Fibroblast of upper back skin (primary cell): ENCODE measurements around the gene CIITA.
"Not testable (repeated sequence)": the region's sequence is repeated elsewhere in the genome, so short reads cannot be mapped to it uniquely, and the experiment has no call there.

ENCODE experiments used
- DNase-seq: peaks from one replicate; pipeline ENCODE4 v3.0.0-alpha.2; 2013

CIITA gene

DNA sequence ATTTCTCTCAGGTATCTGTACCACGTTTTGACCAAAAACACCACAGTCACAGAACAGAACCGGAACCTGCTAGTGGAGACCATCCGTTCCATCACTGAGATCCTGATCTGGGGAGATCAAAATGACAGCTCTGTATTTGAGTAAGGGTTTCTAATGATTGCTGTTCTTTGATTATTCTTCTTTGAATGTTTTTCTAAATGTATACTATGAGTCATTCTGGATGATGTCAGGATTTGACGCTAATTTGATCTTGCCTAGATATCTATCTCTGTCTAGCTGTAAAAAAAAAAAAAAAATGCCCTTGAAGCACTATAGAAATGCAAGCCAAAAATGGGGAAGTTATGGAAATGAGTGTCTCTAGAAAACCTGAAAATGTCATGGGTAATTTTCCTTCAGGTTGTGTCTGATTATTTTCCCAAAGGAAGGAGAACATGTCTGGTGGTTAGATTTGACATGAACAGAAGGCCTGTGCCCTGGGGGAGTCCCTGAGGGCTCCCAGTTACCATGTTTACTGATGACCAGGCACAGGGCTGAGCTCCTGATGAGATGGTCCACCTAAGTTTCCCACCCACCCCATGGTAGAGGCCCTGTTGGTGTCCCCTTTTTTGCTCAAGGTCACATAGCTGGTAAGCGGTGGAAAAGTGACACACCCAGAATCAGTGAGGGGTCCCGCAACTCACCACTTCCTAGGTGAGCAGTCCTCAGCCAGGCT lies 80.9 kb downstream of the CIITA start:
- DNase-seq = no peak

DNA sequence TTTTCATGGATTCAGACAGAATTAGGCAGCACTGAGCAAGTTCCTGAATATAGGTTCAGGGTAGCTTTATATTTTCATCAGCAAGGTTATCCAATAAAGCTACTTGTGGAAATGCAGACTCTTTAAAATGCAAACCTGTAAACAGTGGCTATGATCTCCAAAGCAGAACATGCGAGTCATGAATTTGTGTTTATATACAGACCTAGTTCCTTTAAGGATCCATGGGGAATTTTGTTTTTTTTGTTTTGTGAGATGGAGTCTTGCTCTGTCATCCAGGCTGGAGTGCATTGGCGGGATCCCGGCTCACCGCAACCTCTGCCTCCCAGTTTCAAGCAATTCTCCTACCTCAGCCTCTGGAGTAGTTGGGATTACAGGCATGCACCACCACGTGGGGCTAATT lies 82.2 kb downstream of the CIITA start:
- no peak for DNase-seq

DNA sequence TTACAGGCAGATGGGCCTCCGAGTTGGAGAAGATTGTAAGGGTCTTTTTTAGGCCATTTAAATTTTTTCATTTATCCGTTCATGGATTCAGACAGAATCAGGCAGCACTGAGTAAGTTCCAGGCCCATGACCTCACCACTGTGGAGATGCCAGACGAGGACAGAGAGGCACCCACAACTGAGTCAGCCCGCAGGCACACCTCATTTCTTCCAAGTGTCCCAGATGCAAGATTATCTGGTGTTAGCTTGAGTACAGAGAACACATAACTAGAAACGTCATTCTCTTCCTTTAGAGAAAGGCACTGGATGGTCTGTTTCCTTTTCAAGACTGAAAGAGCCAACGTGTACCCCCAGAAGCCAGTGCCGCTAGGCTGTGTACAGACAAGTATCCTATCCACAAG lies 84.2 kb downstream of the CIITA start:
- DNase-seq = peak; percentile 68

DNA sequence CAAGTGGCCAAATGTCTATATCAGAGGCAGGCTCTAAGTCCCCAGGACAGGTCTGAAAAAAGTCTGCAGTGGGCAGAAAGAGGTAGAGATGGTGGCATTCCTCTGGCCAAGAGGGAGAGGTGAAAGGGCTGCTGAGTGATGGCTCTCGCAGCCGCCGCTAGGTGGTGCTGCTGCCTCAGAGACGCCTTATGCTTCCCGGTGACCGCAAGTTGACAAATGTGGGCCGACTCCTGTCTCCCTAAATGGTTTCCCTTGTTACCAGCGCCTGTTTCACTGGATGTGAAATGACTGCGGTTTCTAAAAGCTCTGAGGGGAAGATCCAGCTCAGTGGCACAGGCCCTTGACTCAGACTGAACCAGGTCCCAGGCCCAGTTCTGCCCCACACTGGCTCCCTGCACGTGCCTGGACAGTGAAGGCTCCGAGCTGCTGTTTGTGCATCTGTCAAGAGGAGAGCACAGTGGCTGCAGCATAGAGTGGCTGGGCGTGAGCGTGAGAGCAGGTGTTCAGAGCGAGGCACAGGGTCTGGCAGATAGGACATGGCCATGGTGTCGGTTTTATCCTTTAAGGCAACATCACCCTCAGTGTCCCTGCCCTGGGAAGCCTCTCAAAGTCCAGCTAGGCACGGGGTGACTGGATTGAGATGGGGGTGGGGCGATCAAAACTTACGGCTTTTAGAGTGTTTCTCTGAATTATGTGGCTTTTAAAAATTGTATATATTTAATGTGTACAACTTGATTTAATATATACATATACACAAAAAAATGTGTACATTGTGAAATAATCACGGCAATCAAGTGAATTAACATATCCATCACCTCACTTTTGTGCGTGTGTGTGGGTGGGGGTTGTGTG lies 87.3 kb downstream of the CIITA start:
- DNase-seq = peak; percentile 82

DNA sequence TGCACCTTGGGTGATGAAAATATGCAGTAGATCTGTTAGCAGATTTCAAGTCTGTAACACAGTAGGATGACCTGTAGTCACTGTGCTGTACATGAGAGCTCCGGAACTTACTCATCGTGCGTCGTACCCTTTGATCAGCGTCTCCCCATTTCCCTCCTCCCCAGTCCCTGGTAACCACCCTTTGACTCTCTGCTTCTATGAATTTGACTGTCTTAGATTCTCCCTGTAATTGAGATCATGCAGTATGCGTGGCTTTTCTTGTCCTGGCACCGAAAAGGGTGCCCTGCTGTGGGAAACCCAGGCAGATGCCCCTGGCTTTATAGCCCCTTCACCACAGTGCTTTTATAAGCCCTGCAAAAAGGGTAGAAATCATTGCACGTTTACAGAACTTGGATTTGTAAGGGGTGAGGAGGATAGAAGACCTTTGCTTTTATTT lies 87.9 kb downstream of the CIITA start:
- DNase-seq = no peak

DNA sequence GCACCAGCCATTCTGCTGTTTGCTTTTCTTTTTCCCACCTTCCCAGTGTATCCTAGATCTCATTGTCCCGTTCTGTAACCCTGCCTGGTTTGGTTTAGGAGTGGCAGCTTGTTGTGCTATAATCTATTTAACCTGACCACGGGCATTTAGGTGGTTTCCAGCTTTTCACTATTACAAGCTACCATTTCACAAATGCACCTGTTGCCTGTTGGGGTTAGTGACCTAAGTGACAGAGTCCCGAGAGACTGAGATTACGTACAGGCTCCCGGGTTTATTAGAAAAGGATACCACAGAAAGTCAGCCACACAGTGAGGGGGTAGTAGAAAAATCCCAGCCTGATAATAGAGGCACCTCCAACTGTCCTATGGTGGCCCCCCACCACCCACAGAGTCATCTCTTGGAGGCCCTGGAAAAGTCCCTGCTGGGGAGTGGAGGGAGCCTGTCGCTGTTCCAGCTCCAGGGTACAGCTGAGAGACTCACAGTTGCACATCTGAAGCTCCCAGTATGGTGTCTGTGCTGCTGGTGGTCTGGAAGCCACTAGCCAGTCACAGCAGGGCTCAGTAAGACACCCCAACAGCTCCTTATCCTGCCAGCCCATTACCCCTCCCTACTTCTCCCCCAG lies 88.5 kb downstream of the CIITA start:
- no peak for DNase-seq

DNA sequence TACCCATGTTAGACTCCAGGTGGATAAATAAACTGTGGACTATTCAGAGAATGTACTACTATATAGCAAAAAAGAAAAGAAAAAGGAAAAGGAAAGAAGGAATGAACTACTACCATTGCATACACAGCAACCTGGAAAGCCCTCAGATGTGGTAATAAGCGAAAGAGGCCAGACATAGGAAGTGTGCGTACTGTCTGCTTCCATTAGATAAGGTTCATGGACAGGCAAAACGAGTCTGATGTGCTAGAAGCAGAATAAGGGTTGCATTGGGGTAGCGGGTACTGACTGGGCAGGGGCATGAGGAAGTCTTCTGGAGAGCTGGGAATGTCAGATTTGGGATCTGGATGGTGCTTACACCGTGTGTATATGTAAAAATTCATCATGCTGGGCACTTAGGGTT lies 89.1 kb downstream of the CIITA start:
- no peak for DNase-seq

DNA sequence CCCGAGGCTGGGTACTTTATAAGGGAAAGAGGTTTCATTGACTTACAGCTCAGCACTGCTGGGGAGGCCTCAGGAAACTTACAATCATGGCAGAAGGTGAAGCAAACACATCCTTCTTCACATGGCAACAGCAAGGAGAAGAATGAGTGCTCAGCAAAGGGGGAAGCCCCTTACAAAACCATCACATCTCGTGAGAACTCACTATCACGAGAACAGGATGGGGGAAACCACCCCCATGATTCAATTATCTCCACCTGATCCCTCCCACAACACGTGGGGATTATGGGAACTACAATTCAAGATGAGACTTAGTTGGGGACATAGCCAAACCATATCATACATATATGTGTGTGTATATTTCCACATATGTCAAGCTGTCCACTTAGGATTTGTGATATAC lies 89.6 kb downstream of the CIITA start:
- not testable (repeated sequence) for DNase-seq

DNA sequence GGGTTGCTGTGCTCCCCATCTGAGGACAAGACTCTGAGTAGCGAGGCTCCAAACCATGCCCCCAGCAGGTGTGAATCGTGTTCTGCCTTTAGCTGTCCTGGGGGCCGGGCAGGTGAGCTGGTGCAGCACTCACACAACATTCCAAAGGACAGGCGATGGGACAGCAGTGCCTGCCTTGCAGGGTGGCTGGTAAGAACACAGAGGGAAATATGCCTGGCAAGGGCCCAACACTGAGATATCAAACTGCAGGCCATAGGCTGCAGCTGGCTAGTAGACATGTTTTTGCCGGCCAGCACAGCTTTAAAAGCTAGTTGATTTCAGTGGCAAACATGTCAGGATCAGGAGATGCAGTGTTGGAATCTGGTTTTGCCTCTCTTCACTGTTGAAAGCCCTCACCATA lies 91.0 kb downstream of the CIITA start:
- no peak for DNase-seq

DNA sequence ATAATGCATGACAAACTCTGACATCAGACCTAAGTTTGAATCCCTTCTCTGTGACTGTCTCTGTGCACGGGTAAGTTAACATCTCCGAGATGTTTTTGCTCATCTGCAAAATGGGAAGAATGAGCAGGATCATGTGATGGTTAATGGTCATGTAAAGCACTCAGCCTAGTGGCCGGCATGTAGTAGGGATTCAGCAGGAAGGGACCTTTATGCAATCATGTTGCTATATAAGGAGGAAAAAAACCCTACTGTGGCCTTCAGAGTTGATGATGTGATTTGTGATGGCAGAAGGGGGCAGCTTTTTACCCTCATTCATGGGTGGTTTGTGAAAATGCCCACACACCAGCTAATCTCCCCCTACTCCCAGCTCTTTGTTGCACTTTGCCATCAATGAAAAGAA lies 91.5 kb downstream of the CIITA start:
- DNase-seq = no peak

DNA sequence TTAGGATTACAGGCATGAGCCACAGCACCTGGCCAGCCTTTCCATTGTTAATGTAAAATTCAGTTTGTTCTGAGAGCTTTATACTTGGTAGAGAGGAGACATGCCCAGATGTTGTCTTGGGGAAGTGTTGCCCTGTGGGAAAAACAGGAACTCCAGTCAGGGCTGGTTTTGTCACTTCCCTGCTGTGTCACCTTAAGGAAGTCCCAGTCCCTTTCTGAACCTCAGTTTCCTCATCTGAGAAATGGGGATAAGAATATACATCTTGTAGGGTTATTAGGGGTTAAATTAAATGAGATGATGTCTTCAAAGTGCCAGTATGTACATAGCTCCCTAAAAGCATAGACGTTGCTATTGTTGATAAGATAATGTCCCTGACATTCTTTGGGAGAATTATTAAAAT lies 92.6 kb downstream of the CIITA start:
- no peak for DNase-seq

DNA sequence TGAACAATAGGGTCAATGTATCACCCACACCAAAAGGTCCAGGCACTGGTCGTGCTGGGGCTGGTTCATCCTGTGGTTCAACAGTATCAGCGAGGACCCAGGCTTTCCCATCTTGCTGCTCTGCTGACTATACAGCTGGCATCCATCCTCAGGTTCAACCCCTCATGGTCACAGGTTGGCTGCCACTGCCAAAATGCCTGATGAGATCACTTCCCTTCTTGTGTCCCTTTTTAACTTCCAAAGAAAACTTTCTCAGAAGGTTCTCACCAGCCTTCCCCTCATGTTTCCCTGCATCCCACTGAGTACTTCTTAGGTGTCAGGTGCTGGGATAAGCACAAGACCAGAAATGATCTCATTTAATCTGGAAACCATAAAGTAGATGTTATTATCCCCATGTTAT lies 93.1 kb downstream of the CIITA start:
- DNase-seq = no peak

DNA sequence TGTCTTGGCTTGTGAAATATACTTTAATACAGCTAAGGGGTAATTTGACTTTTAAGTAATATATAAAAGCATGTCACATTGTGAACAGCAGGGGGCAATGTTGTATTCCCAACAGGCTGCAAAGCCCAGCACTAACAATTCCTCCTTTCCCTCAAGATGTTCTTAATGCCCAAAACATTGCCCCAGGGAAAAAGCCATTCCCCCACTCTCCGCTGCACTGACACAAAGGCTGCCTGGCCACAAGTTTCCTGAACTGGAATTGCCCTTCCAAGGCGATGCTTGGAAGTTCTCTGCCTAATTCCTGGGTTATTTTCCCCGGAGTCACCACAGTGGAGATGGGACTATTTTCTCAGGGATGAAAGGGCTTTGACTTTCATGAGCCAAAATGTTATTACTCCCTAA lies 94.6 kb downstream of the CIITA start:
- peak; percentile 89 for DNase-seq

DNA sequence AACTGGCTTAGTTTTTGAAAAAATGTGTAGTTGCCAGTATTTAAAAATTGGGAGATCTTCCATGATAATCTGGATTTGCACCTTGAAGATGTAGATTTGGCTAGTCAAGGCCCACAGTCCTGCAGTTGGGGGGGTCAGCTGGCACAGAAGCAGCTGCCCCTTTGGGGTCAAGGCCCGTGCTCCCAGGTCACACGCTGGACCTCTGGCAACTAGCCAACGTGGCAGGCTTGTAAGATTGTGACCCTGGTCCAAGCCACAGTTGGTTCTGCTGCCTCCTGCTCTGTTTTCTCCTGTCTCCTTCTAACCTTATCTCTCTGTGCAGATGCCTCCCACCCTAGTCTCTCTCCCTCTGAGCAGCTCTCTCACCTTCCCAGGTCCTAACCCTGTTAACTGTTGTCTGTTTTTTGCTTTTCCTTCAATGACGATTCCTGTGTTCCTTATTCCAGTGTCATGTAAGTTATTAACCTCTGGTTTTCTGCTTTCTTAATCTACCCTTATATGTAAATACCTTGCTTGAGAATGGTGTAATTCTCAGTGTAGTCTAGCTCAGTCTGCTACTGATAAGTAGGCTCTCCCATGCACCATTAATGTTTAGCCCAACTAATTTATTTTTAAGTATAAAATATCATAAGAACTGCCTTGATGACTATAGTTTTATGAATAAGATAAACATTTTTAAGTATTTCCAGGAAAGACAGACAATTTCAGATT lies 95.3 kb downstream of the CIITA start:
- no peak for DNase-seq

DNA sequence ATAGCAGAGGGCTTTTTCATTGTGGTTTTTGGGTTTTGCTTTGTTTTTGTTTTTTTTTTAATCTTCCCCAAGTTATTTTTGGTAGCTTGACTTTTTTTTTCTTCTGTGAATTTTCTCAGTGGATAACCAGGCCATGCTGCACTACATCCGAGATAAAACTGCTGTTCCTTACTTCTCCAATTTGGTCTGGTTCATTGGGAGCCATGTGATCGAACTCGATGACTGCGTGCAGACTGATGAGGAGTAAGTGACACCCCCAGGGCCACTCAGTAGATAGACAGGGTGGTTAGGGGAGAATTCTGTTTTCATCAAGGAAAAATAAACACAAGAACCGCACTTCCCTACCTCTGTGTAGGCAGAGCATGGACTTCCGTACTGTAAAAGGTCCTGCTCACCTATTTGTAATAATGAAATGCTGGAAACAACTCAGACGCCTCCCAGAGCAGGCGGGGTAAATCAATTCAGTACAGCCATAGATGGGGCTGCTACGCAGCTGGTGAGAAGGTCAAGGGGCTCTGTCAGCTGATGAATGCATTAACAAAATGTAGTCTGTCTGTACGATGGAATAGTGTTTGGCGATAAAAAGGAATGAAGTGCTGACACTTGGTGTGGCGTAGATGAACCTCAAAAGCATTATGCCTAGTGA lies 95.9 kb downstream of the CIITA start:
- DNase-seq = no peak

DNA sequence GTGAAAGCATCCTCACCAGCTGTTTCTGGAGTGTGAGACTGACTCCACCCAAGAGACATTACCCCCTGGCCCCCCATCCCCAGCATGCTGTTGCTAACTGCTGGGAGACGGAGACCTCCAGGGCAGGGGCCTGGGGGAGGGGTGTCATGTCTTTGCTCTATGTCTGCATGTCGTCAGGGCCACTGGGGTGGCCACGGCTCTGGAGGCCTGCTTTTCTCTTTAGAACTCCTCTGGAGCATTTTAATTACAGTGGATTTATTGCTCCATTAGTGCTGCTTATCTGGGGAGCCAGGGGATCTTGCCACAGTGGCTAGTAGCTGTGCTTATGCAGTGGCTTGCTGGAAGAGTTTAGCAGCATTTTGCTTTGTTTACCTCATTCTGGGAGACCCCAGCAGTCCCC lies 99.6 kb downstream of the CIITA start:
- no peak for DNase-seq

DNA sequence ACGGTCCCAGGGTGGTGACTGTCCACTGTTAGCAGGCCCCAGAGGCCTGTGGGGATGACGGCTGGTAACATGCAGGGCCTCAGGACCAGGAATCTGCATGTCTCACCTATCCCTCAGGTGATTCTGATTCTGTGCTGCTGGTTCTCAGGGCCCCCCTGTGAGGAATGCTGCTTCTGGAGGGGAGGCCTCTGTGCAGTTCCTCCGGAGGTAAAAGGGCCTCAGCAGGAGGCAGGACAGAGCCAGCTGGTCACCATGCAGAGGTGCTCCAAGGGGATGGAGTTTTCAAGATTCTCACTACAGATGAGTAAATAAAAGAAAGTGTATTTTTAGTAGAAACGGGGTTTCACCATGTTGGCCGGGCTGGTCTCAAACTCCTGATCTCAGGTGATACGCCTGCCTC lies 101.1 kb downstream of the CIITA start:
- no peak for DNase-seq

DNA sequence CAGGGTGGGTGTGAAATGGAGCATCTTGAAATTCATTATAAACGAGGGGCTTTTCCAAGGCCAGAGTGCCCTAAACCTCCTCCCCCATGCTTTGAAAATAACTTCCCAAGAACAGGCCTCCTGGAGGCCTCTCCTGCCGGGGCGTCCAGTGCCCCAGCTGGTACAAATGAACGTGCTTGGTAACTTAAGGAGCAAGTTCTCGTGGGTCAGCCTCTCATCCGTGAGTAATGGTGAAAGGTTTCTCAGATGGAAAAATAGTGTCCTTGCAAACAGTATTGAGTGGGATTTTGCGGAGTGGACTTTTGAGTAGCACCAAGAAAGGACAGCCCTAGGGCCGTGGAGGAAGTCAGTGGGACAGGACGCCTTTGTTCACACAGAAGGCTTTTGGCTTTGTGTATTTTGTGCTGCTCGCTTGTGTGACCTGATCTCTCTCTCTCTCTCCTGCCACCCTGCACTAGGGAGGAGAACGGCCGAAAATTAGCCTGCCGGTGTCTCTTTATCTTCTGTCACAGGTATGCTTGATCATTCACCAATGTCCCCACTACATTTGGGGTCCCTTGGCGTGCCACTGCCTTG lies 102.0 kb downstream of the CIITA start:
- no peak for DNase-seq

DNA sequence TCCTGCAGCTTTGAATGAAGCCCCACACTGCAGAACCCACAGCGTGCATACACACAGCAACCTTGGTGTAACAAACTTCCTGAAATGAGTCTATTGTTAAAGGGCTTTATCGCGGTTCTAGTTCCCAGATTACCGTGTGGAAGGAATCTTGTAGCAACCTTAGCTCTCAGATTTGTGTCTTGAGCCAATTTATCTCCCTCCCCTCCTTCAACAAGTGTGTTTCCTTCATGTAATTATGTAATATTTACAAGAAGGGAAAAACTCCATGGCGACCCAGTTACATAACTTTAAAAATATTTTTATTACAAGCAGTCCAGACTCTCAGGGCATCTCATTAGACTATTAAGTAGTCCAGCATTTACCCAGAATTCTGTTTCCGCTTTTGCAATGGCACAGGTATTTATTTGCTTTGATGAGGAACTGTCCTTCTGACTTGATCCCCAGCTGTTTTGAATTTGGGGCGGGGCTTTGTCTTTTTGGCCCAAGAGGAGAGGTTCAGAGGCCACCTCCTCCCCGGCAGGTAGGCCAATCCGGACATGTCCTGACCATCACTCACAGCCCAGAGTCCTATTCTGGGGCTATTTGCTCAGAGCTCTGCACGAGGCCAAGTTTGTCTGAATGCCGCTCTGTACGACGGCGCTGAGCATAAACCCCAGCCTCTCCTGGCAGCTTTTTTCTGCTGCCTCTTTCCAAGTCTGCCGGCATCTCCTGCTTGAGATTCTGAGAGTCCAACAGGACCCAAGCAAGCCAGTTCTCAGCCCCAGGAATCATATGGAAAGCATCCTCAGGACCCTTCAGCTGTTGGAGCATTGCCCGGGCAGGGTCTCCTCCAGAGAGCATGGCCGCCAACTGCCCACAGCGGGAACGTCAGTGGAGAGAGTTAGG lies 103.0 kb downstream of the CIITA start:
- DNase-seq = peak; percentile 22

DNA sequence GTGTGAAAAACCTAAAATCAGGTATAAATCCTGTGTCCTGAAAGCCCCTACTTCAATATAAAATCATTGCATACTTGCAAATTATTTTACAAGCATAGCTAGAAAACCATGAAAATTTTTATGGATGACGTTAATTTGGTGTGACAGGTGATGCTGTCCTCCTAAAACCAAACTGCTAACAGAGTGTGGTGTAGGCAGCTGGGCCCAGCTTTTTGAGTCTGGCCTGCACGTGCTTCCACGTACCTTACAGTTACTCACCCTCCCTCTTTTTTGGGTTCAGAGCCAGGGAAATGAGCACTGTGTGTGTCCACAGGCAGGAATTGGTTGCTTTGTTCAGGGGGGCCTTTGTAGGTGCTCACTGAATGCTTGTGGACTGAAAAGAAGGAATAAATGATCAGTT lies 103.8 kb downstream of the CIITA start:
- no peak for DNase-seq

DNA sequence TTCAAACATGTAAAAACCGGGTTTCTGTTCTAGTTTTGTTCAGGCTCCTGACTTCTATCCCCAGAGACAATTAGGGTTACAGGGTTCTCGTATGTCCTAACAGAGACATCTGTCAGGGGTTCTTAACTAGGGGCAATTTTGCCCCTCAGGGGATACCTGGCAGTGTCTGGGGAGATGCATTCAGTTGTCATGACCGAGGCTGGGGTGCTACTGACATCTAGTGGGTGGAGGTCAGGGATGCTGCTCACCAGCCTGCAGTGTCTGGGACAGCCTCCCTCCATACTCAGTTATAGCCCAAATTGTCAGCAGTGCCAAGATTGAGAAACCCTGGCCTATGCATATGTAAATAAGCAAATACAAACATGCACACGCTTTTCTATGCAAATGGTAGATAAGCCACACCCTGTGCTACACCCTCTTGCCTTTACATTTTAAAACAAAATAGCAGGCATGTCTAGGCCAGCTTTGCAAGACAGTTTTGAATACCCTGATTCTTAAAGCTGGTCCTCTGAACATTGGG lies 104.8 kb downstream of the CIITA start:
- no peak for DNase-seq
